Measurements from ENCODE around the gene METTL2B.
"Not testable (repeated sequence)": the region's sequence is repeated elsewhere in the genome, so short reads cannot be mapped to it uniquely, and the experiment has no call there.

GRCh38 chr7:128530121-128530854 is 53.7 kb downstream of the METTL2B start:
- not testable (repeated sequence) for TF ChIP-seq CTCF (conservative IDR thresholded peaks at IDR 0.05); ZFX (IDR thresholded peaks at IDR 0.05)
